B cell (primary cell): ENCODE data around the gene BNIP1.

Source experiments
- CTCF ChIP-seq: fragments of 200-600 bp; IDR thresholded peaks from one replicate; pipeline ENCODE4 v1.8.0; 2022; ENCODE audit warnings: antibody characterized with exemption, mild to moderate bottlenecking
- EZH2 ChIP-seq: IDR thresholded peaks from 2 replicates; pipeline ENCODE4 v1.6.1; 2012; ENCODE audit warnings: borderline replicate concordance, low read depth, mild to moderate bottlenecking, moderate library complexity, low read length; ENCODE audit not compliant: insufficient read depth, poor library complexity, severe bottlenecking

- TF ChIP-seq CTCF (no peak), EZH2 (no peak)
Measured at GRCh38 chr5:173208296-173208695, 64.0 kb downstream of the BNIP1 start.
